ENCODE measurements around the gene TRIM72. TPM values are rescaled to one million over a fixed set of nuclear protein-coding genes. Genes with fewer than 3 reads are reported as not detected.
"Not testable (repeated sequence)": the region's sequence is repeated elsewhere in the genome, so short reads cannot be mapped to it uniquely, and the experiment has no call there.

The TRIM72 gene
- polyA plus RNA-seq, 3 donors = 0.07 to 0.28 (median 0.18) TPM

DNA sequence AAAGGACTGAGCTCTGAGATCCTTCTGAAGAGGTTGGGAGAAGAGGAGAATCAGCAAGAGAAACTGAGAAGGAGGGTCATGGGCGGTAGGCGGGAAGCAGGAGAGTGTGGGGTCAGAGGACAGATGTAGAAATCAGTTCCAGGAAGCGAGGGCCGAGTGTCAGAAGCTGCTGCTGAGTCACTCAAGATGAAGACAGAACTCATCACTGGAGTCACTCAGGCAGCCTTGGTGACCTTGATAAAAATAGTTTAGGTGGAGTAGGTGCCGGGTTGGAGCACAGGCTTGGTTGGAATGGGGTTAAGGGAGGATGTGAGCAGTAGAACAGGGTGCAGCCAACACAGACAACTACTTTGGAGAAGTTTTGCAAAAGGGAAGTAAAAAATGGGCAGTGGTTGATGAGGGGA is 39.7 kb downstream of the TRIM72 start:
- no peak for DNase-seq

DNA sequence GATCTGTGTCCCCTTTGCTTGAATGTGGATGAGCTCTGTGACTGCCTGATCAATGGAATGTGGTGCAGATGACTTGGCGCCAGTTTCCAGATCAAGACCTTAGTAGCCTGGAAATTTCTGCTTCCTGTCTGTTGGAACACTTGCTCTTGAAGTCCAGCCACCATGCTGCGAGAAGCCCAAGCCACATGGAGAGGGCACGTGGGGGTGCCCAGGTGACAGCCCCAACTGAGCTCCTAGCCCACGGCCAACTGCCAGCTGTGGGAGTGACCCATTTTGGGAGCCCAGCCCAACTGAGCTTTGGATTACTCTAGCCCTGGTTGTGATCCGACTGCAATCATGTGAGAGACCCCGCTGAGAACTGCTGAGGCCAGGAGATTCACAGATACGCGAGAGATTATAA is 42.5 kb downstream of the TRIM72 start:
- no peak for DNase-seq

DNA sequence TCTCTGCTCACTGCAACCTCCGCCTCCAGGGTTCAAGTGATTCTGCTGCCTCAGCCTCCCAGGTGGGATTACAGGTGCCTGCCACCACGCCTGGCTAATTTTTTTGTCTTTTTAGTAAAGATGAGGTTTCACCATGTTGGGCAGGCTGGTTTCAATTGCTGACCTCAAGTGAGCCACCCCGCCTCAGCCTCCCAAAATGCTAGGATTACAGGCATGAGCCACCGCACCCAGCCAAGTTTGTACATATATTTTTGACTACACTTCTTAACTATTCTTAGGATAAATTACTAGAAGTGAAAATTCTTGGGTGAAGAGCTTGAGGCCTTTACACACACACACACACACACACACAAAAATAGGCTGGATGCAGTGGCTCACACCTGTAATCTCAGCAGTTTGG is 44.4 kb downstream of the TRIM72 start:
- DNase-seq = no peak

DNA sequence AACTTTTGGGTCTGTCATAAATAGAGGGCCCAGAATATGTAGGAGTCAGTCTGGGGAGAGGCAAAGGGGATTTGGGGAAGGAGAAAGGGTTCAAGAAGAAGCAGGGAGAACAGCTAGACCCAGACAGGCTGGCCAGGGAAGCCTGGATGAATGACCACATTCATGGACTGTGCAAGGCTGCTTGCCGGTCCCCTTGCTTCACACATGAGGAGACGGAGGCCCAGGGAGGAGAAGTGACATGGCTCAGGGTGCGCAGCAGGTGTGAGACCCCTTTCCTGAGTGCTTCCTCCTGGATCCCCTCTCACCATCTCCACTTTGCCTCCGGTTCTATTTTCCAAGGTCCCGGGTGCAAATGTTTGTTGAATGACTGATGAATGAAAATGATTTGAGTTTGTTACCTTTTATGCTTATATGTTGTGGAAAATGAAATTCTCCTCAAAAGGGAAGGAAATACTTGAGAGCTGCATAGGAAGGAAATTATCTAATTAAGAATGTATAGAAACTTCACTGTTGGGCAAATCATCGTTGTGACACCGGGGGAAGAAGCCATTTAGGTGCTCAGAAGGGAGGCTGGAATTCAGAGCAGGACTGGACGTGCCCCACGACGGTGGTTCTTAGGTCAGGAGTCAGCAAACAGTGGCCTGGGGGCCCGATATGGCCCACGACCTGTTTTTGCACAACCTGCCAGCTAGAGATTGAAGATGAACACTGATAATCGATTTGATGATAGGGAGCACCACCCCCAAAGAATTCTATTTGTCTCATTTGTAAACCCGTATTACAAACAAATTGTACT is 46.4 kb downstream of the TRIM72 start:
- DNase-seq = no peak

DNA sequence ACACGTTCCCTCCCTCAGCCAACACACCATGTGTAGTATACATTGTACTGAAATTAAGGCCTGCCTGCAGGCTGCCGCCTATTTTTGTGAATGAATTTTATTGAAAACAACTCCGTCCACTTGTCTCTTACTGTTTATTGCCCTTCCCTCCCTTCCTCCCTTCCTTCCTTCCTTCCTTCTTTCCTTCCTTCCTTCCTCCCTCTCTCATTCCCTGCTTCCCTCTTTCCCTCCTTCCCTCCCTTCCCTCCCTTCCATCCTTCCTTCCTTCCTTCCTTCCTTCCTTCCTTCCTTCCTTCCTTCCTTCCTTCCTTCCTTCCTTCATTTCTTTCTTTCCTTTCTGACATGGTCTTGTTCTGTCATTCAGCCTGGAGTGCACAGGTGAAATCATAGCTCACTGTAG is 48.2 kb downstream of the TRIM72 start:
- DNase-seq = no peak

DNA sequence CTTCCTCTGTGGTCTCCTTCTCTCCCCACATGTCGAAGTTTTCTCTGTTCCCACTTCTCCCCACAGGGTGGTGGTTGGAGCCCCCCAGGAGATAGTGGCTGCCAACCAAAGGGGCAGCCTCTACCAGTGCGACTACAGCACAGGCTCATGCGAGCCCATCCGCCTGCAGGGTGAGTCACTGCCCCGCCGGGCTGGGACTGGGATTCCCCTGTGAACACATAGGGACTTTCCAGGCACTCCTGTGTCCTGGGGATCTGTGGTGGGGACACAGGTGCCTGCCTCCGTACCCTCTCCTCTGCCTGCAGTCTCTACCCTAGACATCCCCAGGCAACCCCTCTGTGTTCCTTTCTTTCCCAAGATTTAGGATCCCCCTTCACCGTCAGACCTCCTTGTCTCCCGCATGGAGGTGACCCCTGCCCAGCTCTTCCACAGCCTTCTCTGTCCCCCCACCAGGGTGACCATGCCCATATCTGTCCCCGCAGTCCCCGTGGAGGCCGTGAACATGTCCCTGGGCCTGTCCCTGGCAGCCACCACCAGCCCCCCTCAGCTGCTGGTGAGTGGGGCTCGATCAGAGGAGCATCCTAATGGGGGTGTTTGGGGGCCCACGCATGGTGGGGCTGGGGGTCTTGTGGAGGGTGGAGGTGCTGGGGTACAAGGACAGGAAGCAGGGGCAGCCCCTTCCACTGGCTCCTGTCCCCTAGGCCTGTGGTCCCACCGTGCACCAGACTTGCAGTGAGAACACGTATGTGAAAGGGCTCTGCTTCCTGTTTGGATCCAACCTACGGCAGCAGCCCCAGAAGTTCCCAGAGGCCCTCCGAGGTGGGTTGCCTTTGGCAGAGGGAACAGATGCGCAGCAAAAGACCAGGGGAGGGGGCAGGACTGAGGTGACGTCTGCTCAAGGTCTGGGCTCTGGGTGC is 51.7 kb downstream of the TRIM72 start:
- DNase-seq = no peak

DNA sequence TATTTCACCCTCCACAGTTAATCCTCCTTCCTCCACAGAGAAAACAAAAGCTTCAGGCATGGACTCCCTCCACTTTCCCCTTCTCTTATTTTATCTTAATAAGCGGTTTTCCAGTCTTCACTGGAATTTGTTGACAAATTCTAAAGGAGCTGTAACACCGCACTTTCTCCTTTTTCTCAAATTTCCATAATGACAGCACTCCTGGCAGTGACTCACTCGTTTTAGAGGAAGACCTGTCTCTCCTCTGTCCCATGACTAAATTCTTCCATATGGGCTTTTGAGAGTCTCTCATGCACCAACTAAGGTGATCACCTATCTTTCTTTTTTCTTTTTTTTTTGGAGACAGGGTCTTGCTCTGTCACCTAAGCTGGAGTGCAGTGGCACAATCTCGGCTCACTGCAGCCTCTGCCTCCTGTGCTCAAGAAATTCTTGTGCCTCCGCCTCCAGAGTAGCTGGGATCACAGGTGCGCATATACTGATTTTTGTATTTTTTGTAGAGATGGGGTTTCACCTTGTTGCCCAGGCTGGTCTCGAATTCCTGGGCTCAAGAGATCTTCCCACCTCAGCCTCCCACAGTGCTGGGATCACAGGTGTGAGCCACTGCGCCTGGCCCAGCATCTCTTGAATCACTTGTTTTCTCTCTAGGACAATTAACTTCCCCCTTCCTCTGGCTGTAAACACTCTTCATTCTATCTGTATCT is 53.6 kb downstream of the TRIM72 start:
- no peak for DNase-seq

DNA sequence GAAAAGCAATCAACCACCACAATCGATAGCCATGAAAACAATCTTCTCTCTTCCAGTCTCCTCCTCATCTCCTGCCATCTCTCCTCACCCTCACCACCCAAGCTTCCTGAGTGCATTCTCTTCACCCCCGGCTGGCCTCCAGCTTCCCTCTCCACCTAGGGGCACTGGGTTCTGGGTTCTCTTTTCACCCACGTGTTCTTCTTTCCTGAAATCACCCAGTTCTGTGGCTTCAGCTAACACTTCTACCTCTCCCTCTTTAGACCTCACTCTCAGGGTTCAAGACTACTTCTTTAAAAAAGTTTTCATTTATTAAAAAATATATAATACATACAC is 54.1 kb downstream of the TRIM72 start:
- no peak for DNase-seq

DNA sequence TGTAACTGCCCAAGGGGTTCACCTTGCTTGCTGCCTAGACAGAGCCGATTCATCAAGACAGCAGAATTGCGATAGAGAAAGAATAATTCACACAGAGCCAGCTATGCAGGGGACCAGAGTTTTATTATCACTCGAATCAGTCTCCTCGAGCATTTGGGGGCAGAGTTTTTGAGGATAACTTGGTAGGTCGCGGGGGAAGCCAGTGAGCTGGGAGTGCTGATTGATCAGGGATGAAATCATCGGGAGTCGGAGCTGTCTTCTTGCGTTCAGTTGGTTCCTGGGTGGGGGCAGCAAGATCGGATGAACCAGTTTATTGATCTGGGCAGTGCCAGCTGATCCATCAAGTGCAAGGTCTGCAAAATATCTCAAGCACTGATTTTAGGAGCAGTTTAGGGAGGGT is 55.0 kb downstream of the TRIM72 start:
- no peak for DNase-seq

DNA sequence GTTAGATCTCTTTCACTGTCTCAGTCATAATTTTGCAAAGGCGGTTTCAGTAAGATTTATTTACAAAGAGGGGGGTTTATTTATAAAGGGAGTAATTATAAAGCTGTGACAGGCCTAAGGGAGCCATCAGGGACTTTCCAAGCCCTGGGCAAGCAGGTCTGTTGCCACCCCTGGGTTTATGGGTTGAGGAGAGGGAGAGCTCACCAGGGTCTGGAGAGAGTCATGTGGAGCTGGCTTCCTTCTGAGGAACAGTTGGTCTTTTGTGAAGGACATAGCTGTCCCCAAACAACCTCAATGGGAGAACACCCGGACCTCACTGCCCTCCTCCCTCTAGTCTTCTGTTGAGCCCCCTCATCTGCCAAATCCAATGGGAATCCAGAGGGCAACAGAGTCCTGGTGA is 55.6 kb downstream of the TRIM72 start:
- DNase-seq = no peak

DNA sequence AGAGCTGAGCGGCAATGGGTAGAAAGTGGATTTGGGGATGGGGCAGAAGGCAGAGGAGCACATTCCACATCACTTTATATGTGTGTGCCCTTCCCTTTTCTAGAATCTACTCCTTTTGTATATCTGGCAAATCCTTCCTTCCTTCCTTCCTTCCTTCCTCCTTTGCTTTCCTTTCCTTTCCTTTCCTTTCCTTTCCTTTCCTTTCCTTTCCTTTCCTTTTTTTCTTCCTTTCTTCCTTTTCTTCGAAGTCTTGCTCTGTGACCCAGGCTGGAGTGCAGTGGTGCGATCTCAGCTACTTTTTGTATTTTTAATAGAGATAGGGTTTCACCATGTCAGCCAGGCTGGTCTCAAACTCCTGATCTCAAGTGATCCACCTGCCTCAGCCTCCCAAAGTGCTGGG is 56.1 kb downstream of the TRIM72 start:
- DNase-seq = not testable (repeated sequence)

DNA sequence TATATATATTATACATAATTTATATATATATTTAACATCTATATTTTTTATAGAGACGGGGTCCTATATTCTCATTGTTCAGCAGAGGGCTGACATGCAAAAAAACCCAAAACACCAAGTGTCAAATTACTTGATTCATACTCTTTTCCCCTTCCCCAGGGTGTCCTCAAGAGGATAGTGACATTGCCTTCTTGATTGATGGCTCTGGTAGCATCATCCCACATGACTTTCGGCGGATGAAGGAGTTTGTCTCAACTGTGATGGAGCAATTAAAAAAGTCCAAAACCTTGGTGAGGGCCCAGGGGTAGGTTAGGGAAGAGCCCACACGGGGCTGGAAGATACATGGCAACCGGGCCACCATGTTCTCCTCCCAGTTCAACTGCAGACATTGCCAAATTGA is 56.9 kb downstream of the TRIM72 start:
- DNase-seq = no peak

DNA sequence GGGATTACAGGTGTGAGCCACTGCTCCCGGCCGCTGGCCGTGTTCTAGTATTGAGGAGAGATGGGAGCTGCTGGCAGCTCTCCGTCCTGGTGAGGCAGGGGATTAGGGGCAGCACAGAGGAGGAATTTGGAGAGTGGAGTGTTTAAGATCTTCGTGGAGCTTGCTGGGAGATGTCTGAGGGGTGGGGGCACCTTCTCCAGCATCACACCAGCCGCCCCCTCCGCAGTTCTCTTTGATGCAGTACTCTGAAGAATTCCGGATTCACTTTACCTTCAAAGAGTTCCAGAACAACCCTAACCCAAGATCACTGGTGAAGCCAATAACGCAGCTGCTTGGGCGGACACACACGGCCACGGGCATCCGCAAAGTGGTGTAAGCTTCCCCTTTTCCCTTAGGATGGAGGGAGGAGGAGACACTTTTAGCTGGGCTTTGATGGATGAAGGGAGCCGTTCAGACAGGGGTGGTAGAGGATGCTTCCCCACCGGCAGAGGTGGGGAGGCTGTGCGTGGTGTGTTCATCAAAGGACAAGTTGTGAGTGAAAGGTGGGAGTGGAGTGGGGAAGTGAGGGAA is 57.8 kb downstream of the TRIM72 start:
- DNase-seq = no peak

DNA sequence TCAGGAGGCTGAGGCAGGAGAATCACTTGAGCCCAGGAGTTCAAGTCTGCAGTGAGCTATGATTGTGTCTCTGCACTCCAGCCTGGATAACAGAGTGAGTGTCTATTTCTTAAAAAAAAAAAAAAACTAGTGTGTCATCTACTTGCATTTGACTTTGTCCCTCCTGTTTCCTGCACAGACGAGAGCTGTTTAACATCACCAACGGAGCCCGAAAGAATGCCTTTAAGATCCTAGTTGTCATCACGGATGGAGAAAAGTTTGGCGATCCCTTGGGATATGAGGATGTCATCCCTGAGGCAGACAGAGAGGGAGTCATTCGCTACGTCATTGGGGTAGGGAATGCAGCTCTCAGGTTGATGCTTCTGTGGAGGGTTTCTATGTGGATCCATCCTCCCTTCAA is 59.3 kb downstream of the TRIM72 start:
- DNase-seq = no peak

DNA sequence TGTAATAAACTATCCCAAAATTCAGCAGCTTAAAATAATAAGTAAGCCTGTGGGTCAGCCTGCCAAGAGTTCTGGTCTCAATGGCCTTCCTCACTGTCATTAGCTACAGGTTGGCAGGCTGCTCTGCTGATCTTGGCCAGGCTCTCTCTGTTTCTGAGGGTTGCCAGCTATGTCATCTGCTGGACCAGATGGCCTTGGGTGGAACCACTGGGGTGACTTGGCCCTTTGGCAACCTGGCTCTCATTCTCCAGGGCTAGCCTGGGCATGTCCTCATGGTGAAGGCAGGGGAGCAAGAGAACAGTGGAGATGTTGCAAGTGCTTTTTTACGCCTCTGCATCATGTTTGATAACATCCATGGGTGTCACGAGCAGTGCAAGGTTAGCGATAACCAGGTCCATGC is 59.8 kb downstream of the TRIM72 start:
- DNase-seq = no peak

DNA sequence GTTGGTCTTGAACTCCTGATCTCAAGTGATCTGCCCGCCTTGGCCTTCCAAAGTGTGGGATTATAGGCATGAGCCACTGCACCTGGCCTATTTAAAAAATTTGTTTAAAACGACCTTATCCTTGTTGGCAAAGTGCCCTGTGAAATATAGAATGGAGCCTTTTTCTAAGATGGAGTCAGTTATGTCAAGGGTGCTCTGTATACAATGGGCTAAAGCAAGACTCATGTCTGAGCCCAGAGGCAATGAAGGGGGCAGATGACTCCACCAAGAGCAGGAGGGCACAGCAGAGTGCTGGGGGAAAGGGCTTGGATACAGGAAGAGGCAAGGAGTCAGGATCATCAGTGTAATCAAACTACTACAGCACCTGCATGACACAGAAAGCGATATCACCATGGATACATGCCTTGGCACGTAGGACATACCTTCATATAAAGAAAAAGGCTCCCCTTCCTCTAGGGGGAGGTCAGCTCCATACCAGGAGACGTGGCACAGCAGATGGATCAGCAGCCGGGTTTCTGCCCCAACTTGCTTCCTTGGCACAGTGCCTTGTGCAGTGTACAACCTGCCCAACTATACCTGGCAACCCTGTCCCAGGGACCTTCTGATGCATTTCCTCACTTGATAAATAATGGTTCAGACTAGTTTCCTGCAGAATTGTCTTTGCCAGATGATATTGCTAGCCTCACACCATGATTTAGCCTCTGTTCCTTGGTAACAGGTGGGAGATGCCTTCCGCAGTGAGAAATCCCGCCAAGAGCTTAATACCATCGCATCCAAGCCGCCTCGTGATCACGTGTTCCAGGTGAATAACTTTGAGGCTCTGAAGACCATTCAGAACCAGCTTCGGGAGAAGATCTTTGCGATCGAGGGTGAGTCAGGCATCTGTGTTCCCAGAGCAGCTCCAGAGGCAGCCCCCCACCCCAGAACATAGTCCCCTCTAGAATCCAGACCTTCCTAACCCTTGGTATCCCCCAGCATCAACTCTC is 61.2 kb downstream of the TRIM72 start:
- no peak for DNase-seq

DNA sequence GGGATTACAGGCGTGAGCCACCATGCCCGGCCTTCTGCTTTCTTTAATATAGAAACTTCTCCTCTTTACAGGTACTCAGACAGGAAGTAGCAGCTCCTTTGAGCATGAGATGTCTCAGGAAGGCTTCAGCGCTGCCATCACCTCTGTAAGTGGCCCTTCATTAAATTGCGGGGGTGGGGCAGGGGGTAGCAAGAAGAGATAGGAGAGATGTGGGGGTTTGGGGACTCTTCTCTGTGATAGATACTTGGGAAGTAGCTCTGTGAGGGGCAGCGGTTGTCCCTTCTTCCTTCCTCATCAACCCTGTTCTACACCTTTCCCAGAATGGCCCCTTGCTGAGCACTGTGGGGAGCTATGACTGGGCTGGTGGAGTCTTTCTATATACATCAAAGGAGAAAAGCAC is 62.7 kb downstream of the TRIM72 start:
- no peak for DNase-seq

DNA sequence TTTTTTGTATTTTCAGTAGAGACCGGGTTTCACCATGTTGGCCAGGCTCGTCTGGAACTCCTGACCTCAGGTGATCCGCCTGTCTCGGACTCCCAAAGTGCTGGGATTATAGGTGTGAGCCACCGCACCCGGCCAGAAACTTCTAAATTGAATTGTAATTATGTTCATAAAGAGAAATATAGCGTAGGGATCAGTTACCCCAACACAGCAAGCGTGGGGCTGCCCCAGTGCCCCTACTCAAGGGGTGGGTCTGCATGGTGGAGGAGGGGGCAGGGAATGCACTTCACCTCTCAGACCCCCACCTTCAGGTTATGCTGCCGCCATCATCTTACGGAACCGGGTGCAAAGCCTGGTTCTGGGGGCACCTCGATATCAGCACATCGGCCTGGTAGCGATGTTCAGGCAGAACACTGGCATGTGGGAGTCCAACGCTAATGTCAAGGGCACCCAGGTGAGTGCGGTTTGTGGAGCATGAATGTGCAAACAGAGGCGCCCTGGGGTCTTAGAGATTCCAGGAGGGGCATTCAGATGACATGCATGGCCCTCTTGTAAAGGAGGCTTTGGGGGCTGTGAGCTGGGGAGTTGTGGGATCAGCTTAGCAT is 63.8 kb downstream of the TRIM72 start:
- DNase-seq = no peak

DNA sequence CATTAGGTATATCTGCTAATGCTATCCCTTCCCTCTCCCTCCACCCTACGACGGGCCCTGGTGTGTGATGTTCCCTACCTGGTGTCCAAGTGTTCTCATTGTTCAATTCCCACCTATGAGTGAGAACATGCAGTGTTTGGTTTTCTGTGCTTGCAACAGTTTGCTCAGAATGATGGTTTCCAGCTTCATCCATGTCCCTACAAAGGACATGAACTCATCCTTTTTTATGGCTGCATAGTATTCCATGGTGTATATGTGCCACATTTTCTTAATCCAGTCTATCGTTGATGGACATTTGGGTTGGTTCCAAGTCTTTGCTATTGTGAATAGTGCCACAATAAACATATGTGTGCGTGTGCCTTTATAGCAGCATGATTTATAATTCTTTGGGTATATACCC is 64.9 kb downstream of the TRIM72 start:
- not testable (repeated sequence) for DNase-seq
